Epithelial cell of proximal tubule (primary cell): ENCODE results near the gene EHD2. TPM values are rescaled to one million over a fixed set of nuclear protein-coding genes. Genes with fewer than 3 reads are reported as not detected.

Experiments used
- DNase-seq: peaks from one replicate; pipeline ENCODE4 v3.0.0-alpha.2; 2011; ENCODE audit warnings: low read depth
- H3K4me3 ChIP-seq: 2 replicates; pipeline ENCODE4 v1.5.1; 2011; ENCODE audit warnings: low read depth, mild to moderate bottlenecking, low read length
- CTCF ChIP-seq: conservative IDR thresholded peaks from 2 replicates; pipeline ENCODE4 v1.5.1; 2012; ENCODE audit warnings: low read depth, mild to moderate bottlenecking, low read length
- total RNA-seq: library from RNA; depleted of rRNA; stranded (reverse); fragments of >200 nt; gene quantifications from 2 replicates; pipeline ENCODE4 v1.2.3, GENCODE V29; 2015

The EHD2 gene
- total RNA-seq, 1 donor from 2014 or later: 58.9 TPM

GRCh38 chr19:47681388-47681787 lies 31.8 kb upstream of the EHD2 start:
- no peak for DNase-seq
- no peak for TF ChIP-seq CTCF
- no peak overlapping the region for H3K4me3 ChIP-seq

DNA sequence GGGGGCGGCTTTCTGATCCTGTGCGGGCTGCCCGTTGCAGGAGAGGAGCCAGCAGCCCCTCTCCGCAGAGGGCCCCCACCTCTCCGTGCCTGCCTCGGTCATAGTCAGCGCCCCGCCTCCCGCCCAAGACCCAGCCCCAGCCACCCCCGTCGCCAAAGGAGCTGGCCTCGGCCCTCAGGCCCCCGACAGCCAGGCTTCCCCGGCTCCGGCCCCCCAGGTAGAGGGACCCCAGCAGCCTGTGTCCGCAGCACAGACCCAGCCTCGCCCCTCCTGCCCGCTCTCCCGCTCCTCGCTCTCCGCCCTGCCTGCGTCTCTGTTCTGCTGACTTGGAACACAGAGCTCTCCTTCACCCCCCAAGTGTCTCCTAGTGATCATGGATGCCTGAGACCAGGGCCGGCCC lies 31.3 kb upstream of the EHD2 start:
- TF ChIP-seq CTCF: no peak
- no peak for DNase-seq
- H3K4me3 ChIP-seq: no peak overlapping the region

- DNase-seq: no peak
- TF ChIP-seq CTCF: no peak
- H3K4me3 ChIP-seq: no peak overlapping the region
Measured at GRCh38 chr19:47682939-47683338, 30.3 kb upstream of the EHD2 start.

- TF ChIP-seq CTCF: no peak
- DNase-seq: no peak
- no peak overlapping the region for H3K4me3 ChIP-seq
Measured at GRCh38 chr19:47686679-47687450, 26.4 kb upstream of the EHD2 start.

- DNase-seq: no peak
- TF ChIP-seq CTCF: no peak
- H3K4me3 ChIP-seq: no peak overlapping the region
Measured at GRCh38 chr19:47687906-47688305, 25.3 kb upstream of the EHD2 start.

GRCh38 chr19:47691090-47691489 lies 22.1 kb upstream of the EHD2 start:
- TF ChIP-seq CTCF: no peak
- no peak for DNase-seq

GRCh38 chr19:47691782-47692181 lies 21.4 kb upstream of the EHD2 start:
- DNase-seq: no peak
- TF ChIP-seq CTCF: no peak

More at GRCh38 chr19:47691090-47691489, 22.1 kb upstream of the EHD2 start:
- no peak overlapping the region for H3K4me3 ChIP-seq

More at GRCh38 chr19:47691782-47692181, 21.4 kb upstream of the EHD2 start:
- H3K4me3 ChIP-seq: no peak overlapping the region
